Thyroid gland (tissue), 4 donors: ENCODE data around the gene PTPRG.

Experiments used
- POLR2A ChIP-seq, 2 donors: fragments of 450-650 bp; IDR thresholded peaks; one replicate each; pipeline ENCODE4 v1.6.1; 2017; ENCODE audit warnings: antibody characterized with exemption in 2 of 2, mild to moderate bottlenecking in 2 of 2, moderate library complexity in 1 of 2
- TF ChIP-seq, protein P1 (sequence below), 6 experiments: fragments of 200-600 bp in 3 of 6; fragments of 450-650 bp in 3 of 6; sonication (generic) in 3 of 6; IDR thresholded peaks; one replicate each; pipeline ENCODE4 v1.5.1; 2016 to 2019; ENCODE audit warnings: antibody characterized with exemption in 6 of 6, mild to moderate bottlenecking in 2 of 6, inconsistent platforms in 1 of 6, moderate library complexity in 1 of 6

DNA sequence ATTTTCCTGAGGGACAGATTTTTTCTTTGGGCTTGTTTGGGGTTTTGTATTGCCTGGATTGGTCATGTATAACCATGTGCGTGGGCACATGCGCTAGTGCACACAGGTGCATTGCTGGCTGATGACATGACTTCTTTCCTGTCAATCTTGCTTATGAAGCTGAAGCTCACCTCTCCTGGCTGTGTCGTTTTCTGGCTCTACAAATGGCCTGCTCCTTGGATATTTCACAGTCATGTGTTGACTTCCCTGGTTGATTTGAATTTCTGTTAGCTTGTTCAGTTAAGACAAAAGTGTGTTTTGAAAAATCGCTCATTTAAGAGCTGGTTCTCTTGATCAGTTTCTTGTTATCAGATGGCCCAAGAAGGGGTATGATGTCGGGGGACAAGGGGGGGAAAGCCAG lies 11.5 kb downstream of the PTPRG start:
- no peak for TF ChIP-seq POLR2A (IDR thresholded peaks at IDR 0.05)
- TF ChIP-seq, protein P1, sequence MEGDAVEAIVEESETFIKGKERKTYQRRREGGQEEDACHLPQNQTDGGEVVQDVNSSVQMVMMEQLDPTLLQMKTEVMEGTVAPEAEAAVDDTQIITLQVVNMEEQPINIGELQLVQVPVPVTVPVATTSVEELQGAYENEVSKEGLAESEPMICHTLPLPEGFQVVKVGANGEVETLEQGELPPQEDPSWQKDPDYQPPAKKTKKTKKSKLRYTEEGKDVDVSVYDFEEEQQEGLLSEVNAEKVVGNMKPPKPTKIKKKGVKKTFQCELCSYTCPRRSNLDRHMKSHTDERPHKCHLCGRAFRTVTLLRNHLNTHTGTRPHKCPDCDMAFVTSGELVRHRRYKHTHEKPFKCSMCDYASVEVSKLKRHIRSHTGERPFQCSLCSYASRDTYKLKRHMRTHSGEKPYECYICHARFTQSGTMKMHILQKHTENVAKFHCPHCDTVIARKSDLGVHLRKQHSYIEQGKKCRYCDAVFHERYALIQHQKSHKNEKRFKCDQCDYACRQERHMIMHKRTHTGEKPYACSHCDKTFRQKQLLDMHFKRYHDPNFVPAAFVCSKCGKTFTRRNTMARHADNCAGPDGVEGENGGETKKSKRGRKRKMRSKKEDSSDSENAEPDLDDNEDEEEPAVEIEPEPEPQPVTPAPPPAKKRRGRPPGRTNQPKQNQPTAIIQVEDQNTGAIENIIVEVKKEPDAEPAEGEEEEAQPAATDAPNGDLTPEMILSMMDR (IDR thresholded peaks at IDR 0.05), result no peak
